Measurements from ENCODE around the gene PBXIP1. TPM values are rescaled to one million over a fixed set of nuclear protein-coding genes. Genes with fewer than 3 reads are reported as not detected.
A peak's percentile ranks its signal among the peaks of the same experiment; 100 is the strongest.

The PBXIP1 gene
- total and polyA plus RNA-seq, 2 of the 13 experiments (the other 11 are each of a cell fraction or from before 2014, with no cell fraction given) = 16.3 to 31.9 TPM

GRCh38 chr1:154954541-154954940 lies 1.4 kb downstream of the PBXIP1 start:
- Histone ChIP-seq H2AFZ (ENCODE audit: low read length) (no peak overlapping the region), H3K4me3 (replicated peaks in 1 of 3; ENCODE audit: insufficient read depth in 1 of 3, low read depth in 2 of 3, low read length in 3 of 3) (peak overlapping the region in 1 of 3 experiments; percentile 40; a peak in 1 of 6 replicates), H3K9me3 (ENCODE audit: low read length) (no peaks in the 10 kb centered on the region), H3K79me2 (ENCODE audit: insufficient read depth, low read length) (no peaks in the 10 kb centered on the region), H3K27me3 (ENCODE audit: control insufficient read depth in 1 of 2, insufficient read depth in 2 of 2, low read length in 2 of 2) (no peaks in the 10 kb centered on the region; a peak in 1 of 5 replicates), H3K9ac (ENCODE audit: insufficient read depth, low read depth, low read length) (peak overlapping the region; percentile 89; the same call in 1 of the 2 replicates), H3K4me1 (ENCODE audit: insufficient read depth, low read length) (peaks cover 46% of the 10 kb centered on the region), H3K36me3 (replicated peaks in 1 of 2; ENCODE audit: control insufficient read depth in 1 of 2, insufficient read depth in 2 of 2, low read length in 2 of 2) (peaks cover 5 to 19% of the 10 kb centered on the region in 2 experiments; a peak in 4 of 5 replicates), H4K20me1 (ENCODE audit: insufficient read depth, low read length) (no peaks in the 10 kb centered on the region), H3K4me2 (ENCODE audit: low read depth, low read length) (peak overlapping the region; percentile 95), H3K27ac (ENCODE audit: extremely low read length, insufficient read depth, low read length) (peak overlapping the region; percentile 96)
- BruUV-seq (replicated peaks) = no TSS peak
- in situ Hi-C loops (cut with HindIII; ENCODE audit: extremely low pct_ligation_motif_present, low pct_unique_long_range_greater_than_20kb) (no loop called here), intact Hi-C loops (cut with micrococcal nuclease; ENCODE audit: unreplicated experiment) (no loop called here)
- no peak for FAIRE-seq
- no peak for ATAC-seq
- ChIA-PET POLR2A (interaction anchor here (0.7 to 4.1 kb wide), 9 partner anchors 10 to 218 kb away, joined by 3 to 91 read pairs (median 6); partner anchors contain the start of genes CKS1B, LENEP, PMVK and SHC1), CTCF (ENCODE audit: low intra/inter-chr PET ratio, low total read pairs) (no interaction called here)
- WGBS (ENCODE audit: low lambda C conversion rate) = 80% methylated on average over 3 of the region's 3 CpGs
- TF ChIP-seq GPBP1L1 (CRISPR knock-in tag; IDR thresholded peaks at IDR 0.05) = no peak
- no peak for TF ChIP-seq ZNF274 (CRISPR knock-in tag; IDR thresholded peaks at IDR 0.05)
- TF ChIP-seq ZNF264 (CRISPR knock-in tag; IDR thresholded peaks at IDR 0.05) = no peak
- peak; percentile 5; the same call in 1 of the 2 replicates for TF ChIP-seq MEF2D (CRISPR knock-in tag; IDR thresholded peaks at IDR 0.05)
- no peak for TF ChIP-seq CREB1 (IDR thresholded peaks at IDR 0.05)
- TF ChIP-seq CREB1 (CRISPR knock-in tag; IDR thresholded peaks at IDR 0.05) = no peak
- no peak for TF ChIP-seq ISL2 (CRISPR knock-in tag; IDR thresholded peaks at IDR 0.05)
- TF ChIP-seq WIZ (CRISPR knock-in tag; IDR thresholded peaks at IDR 0.05) = no peak
- TF ChIP-seq ZNF142 (CRISPR knock-in tag; IDR thresholded peaks at IDR 0.05) = no peak
- no peak for DNase-seq (ENCODE audit: low spot score)
